ENCODE results near the gene S100A10. TPM values are rescaled to one million over a fixed set of nuclear protein-coding genes. Genes with fewer than 3 reads are reported as not detected.

Gene S100A10
- total RNA-seq, 1 donor from 2014 or later, result 1,257 TPM

- Histone ChIP-seq H3K27ac (ENCODE audit: low read depth, low read length) (peak overlapping the region; percentile 94), H4K20me1 (ENCODE audit: insufficient read depth, low read length) (peaks cover 26% of the 10 kb centered on the region), H3K36me3 (ENCODE audit: insufficient read depth, low read length) (no peaks in the 10 kb centered on the region), H3K4me1 (ENCODE audit: insufficient read depth, low read length) (peaks cover 64% of the 10 kb centered on the region), H3K9ac (ENCODE audit: low read length) (peak overlapping the region; percentile 98), H3K4me3 (ENCODE audit: insufficient read depth, low read depth, low read length) (peak overlapping the region; percentile 83), H3K79me2 (ENCODE audit: insufficient read depth, low read length) (peaks cover 52% of the 10 kb centered on the region), H3K27me3 (ENCODE audit: insufficient read depth, low read length) (no peaks in the 10 kb centered on the region), H3K4me2 (ENCODE audit: low read length) (peak overlapping the region; percentile 97), H2AFZ (ENCODE audit: low read depth, low read length) (no peak overlapping the region), H3K9me3 (ENCODE audit: insufficient read depth, low read depth, low read length) (no peaks in the 10 kb centered on the region)
- DNase-seq (ENCODE audit: low read depth), result no peak
- no peak for FAIRE-seq
- Mint-ChIP-seq H3K36me3 (ENCODE audit: low read depth, unreplicated experiment) (peaks cover 3% of the 10 kb centered on the region), H3K9me3 (ENCODE audit: unreplicated experiment) (no peaks in the 10 kb centered on the region), H3K4me3 (ENCODE audit: unreplicated experiment) (peak overlapping the region; percentile 99), H3K4me1 (ENCODE audit: low read depth, unreplicated experiment) (peaks cover 45% of the 10 kb centered on the region), H3K27me3 (ENCODE audit: low read depth, unreplicated experiment) (no peaks in the 10 kb centered on the region), H3K27ac (ENCODE audit: unreplicated experiment) (peak overlapping the region; percentile 99)
- no peak for TF ChIP-seq CTCF (IDR thresholded peaks at IDR 0.05; ENCODE audit: insufficient read depth, low read depth, low read length)
- TF ChIP-seq EZH2 (IDR thresholded peaks at IDR 0.05; ENCODE audit: insufficient read depth, low read length), result no peak
Measured at GRCh38 chr1:151991663-151992302, 1.9 kb downstream of the S100A10 start.

- H3K36me3 Mint-ChIP-seq (ENCODE audit: low read depth, unreplicated experiment), result peaks cover 6% of the 10 kb centered on the region
- Histone ChIP-seq H4K20me1 (ENCODE audit: insufficient read depth, low read length) (peaks cover 30% of the 10 kb centered on the region), H3K27me3 (ENCODE audit: insufficient read depth, low read length) (no peaks in the 10 kb centered on the region), H3K4me1 (ENCODE audit: insufficient read depth, low read length) (peaks cover 72% of the 10 kb centered on the region), H3K9me3 (ENCODE audit: insufficient read depth, low read depth, low read length) (no peaks in the 10 kb centered on the region), H3K4me3 (ENCODE audit: insufficient read depth, low read depth, low read length) (peak overlapping the region; percentile 83), H3K36me3 (ENCODE audit: insufficient read depth, low read length) (peaks cover 4% of the 10 kb centered on the region), H3K9ac (ENCODE audit: low read length) (peak overlapping the region; percentile 98), H3K79me2 (ENCODE audit: insufficient read depth, low read length) (peaks cover 62% of the 10 kb centered on the region), H2AFZ (ENCODE audit: low read depth, low read length) (no peak overlapping the region), H3K4me2 (ENCODE audit: low read length) (peak overlapping the region; percentile 97), H3K27ac (ENCODE audit: low read depth, low read length) (peak overlapping the region; percentile 97)
- DNase-seq (ENCODE audit: low read depth), result peak; percentile 66
- H3K27me3 Mint-ChIP-seq (ENCODE audit: low read depth, unreplicated experiment), result no peaks in the 10 kb centered on the region
- peak overlapping the region; percentile 99 for H3K27ac Mint-ChIP-seq (ENCODE audit: unreplicated experiment)
- no peak for FAIRE-seq
- H3K4me3 Mint-ChIP-seq (ENCODE audit: unreplicated experiment), result peak overlapping the region; percentile 99
- TF ChIP-seq EZH2 (IDR thresholded peaks at IDR 0.05; ENCODE audit: insufficient read depth, low read length), result no peak
- no peak for TF ChIP-seq CTCF (IDR thresholded peaks at IDR 0.05; ENCODE audit: insufficient read depth, low read depth, low read length)
- H3K9me3 Mint-ChIP-seq (ENCODE audit: unreplicated experiment), result no peaks in the 10 kb centered on the region
- H3K4me1 Mint-ChIP-seq (ENCODE audit: low read depth, unreplicated experiment), result peaks cover 53% of the 10 kb centered on the region
Measured at GRCh38 chr1:151990856-151991198, 2.8 kb downstream of the S100A10 start.

Data from astrocyte (in vitro differentiated cells and primary cell).